Right forelimb (tissue), 1 donor: Measurements from ENCODE around the gene GLI2.

Source experiments
- DNase-seq: peaks from one replicate; pipeline ENCODE4 v3.0.0-alpha.2; 2018

GLI2 gene

DNA sequence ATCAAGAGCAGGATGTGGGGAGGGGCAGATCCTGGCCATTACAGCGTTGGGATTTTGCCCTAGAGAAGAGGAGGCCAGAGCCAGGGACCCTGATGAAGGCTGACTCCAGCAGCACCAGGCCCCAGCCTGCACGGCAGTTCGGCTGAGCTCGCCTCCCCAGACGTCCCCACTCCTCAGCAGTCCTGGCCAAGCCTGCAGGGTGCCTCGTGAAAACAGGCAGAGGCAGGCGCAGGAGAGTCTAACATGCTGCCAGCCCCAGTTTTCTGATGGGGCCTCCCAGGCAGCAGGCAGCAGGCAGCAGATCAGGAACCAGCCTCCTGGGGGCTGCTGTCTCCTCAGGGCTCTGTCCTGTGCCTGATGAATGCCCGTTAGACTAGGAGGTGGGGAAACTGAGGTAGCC is 19.7 kb upstream of the GLI2 start:
- no peak for DNase-seq

DNA sequence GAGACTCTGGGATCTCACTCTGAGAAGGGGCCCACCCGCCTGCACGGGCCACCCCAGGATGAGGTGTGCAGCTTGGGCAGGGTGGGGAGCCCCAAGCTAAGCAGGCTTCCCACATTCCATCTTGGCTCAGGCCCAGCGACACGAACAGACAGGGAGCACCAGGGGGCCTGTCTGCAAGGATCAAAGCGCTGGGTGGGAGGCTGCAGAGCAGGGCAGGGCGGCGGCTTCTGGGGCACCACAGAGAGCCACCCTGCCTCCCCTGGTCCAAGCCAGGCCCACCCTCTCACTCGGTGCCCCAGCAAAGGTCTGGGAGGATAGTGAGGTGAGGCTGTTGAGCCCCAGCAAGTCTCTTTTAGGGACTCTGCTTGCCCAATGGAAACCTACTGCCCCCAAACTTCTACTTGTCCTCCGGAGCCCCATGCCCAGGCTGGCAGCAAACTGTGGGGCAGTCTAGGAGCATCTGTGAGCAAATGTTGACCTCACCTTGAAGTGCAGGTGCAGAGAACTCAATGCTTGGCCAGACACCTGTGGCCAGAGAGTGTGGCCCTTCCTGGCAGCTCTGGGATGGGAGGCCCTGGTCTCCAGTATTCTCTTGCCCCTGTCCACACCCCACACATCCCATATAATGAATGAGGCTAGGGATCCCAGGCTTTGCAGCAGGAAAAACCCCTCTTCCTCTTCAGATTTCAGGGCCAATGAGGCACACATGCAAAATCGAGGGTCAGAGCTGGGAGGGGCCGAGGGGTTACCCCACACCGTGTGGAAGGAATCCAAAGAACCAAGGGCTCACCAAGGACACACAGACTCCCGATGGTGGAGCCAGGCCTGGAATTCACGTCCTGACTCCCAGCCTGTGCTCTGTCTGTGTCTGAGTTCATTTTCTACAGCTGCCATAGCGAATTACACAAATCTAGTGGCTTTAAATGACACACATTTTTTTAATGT is 18.8 kb upstream of the GLI2 start:
- DNase-seq: no peak

DNA sequence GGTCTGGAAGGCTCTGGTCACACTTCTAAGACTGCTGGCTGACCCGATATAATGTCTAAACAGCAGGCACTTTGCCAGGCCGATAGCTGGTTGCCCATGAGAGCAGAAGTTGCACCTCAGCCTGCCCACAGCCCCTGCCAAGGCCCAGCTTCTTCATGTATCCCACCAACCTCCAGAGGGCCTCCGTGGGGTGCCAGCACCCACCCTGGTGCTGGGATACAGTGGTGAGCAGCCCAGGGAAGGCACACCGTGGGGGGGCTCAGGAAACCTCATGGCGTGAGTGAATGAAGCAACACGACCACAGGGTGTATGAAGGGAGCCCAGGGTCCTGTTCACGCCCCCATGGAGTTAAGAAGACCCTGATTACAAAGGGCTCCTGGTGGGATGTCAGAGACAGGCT is 16.2 kb upstream of the GLI2 start:
- DNase-seq: no peak

DNA sequence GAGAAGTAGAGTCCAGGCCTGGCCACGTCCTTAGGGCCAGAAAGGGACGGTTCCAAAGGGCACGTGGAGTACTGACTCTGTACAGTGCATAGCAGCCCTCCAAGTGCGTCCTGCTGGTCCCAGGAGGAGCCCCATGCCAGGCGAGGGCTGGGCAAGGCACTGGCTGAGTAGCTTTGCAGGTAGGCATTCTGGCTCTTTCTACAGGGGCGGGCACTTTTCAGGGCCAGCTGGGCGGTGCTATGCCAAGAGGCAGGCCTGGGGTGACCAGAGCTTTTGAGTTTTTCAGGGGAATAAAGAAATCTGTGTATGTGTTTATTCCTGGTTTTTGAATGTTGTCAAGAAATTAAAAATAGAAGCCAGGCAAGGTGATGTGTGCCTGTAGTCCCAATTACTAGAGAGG is 15.4 kb upstream of the GLI2 start:
- DNase-seq: no peak

DNA sequence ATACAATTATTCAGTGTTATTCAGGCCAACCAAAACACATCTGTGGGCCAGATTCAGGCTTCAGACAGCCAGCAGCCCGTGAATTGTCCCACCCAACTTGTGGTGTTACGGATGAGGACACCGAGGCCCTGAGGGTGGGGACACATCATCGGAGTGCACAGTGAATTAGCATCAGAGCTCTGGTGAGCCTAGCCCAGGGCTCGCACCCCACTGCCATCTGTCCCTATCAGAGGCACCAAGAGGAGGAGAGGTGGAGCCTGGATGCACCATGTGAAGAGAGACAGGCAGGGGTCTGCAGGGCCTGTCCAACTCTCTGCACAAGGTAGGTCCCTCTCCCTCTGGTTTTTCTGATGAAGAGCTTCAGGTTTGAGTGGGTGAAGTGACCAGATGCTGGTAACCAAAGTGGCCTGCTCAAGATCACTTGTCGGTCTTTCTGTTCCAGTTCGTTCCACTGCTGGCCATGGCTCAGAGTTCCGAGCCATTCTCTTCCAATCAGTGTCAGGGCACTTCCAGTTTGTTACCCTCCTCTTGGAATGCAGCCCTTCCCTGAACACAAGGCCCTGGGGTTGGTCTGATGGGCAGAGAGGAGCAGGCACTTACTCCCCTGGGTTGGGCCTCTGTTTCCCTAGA is 14.8 kb upstream of the GLI2 start:
- no peak for DNase-seq

DNA sequence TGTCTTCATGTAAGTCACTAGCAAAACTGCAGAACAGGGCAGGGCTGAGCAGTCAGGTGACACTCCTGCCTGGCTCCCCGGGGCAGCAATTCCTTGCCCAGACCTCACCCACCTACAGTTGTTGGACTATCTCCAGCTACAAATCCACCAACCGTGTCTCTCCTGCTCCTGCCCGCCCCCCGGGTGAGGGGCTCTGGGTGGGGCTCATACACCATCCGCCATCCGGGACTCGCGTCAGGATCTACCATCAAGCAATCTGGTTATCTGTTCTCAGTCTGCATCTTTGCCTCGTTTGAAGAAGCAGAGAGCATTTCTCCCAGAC is 13.5 kb upstream of the GLI2 start:
- DNase-seq: no peak

DNA sequence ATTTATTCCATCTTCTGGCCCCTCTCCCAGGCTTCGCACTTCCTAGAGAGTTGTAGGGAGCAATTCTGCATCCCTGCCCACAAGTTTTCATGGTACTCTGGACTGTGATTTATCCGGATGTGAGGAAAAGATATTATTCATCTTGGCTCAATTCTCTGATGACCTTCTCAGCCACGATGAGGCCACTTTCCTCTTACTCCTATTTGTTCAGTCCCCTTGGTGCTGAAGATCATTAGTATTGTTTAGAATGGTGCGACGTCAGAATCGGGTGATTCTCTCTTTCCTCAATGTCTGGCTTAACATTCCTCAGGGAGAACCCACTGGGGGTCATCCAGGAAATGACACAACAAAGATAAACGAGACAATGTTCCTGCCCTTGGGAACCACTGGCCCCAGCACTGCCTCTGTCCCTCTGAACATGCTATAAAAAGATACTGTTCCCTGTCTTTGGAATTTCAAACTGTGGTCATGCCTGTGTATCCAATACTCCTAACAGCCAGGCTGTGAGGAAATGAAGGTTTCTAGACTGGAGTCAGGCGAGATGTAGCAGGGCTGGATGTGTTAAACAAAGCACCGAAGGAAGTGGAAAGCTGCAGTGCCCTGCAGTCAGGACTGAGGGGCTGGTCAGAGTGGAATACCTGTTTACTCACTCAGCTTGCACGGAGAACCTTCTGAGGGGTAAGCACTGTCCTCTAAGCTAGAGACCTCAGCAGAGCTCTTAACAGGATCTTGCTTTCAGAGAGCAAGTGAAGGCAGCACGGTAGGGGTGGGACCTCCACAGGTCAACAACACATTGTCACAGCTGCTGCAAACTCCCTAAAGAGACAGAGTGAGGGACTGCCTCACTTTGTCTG is 12.9 kb upstream of the GLI2 start:
- peak; percentile 46 for DNase-seq

DNA sequence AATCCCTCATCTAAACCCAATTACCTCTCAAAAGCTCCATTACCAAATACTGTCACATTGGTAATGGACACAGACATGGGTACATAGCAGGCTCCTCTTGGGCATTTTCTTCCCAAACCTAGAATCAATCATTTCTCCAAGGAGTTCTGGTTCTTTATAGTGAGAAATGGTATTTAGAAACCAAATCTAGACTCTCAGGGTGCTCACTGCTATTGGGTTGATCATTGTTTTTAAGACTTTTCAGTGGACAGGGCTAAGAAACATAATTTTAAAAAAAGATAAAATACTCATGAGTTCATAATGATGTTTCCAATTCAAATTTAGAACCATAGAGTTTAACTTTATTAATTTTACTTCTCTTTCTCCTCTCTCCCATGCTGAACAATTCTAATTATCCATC is 9.4 kb upstream of the GLI2 start:
- no peak for DNase-seq

DNA sequence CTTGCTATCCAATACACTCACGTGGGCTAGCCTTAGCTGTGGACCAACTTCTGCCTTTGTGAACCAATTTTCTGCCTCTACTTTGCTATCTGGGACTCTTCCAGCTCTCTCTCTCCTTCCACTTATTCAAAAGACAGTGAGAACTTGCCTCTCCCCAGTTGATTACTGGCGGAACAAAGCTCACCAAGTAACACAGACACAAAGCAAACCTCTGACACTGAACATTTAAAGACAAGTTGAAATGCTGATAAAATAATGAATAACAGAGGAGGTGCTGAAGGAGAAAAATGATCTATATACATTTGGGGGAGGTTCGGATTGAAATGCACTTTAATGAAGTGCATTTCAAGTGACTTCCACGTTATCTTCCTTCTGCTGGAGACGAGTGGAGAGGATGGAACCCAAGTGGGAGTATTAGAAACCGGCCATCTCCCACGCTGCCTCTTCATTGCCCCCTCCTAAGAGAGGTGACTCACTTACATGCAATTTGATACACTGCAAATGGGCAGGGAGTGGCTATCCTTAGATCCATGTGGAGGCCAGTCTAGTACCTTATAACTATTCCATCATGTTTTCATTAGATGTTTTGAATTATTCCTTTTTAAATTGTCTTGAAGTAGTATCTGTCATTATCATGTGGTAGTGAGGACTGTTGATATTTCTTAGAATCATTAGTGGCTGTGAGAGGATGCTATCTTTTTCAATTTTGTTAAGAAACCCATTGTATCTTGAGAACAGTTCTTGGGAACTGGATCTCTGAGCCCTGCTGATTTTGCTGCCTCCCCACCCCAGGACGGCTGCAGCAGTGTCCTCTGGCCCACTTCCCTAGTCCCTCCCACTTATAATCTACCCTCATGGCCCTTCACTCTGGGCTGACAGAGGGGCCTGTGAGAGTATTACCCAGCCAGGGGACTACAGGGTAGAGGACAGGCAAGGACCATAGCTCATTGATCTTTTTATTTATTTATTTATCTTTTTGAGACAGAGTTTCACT is 6.0 kb upstream of the GLI2 start:
- no peak for DNase-seq

DNA sequence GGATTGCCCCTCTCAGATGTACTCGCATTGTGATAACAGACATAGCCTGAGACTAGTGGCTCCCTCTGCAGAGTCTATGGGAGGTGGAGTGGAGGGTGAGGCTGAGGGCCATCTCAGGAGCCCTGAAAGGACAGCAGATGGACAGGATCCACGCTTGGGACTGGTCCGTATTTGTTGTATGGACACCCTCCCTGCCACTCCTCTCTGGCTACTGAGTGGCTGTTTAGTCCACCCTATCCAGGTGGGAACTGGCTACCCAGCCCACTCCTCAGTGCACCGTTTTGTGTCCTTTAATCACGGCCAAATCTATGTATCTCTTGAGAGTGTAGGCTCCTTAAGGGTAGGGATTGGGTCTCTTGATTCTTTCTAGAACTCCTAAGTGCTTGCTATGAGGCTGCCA is 4.5 kb upstream of the GLI2 start:
- DNase-seq: no peak

DNA sequence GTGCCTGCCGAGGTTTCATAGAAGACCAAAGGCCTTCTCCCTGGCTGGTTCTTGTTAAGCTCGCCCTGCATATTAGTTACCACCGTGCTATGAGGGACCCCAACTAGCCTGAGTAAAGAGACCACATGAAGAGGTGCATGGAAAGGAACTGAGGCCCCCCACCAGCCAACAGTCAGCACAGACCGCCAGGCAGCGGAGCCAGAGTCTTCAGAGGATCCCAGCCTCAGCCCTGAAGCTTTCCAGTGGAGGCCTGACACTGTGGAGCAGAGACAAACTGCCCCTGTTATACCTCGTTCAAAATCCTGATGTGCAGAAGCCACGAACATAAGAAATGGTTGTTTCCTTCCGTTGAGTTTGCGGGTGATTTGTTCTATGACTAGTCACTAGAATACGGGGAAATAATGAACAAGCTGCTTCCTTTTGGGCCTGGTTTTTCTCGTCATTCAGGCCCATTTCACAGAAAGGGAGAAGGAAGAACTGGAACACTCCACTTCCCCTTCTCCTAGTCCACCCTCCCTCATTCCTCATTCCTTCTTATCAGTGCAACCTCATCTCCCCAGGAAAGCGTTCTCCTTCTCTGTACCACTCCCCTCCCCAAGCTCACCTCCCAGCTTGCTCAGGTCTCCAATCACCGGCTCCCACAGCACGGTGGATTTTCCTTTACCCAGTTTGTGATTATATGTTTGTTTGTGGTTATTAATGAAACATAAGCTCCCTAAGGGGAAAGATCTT is 3.0 kb upstream of the GLI2 start:
- DNase-seq: no peak

DNA sequence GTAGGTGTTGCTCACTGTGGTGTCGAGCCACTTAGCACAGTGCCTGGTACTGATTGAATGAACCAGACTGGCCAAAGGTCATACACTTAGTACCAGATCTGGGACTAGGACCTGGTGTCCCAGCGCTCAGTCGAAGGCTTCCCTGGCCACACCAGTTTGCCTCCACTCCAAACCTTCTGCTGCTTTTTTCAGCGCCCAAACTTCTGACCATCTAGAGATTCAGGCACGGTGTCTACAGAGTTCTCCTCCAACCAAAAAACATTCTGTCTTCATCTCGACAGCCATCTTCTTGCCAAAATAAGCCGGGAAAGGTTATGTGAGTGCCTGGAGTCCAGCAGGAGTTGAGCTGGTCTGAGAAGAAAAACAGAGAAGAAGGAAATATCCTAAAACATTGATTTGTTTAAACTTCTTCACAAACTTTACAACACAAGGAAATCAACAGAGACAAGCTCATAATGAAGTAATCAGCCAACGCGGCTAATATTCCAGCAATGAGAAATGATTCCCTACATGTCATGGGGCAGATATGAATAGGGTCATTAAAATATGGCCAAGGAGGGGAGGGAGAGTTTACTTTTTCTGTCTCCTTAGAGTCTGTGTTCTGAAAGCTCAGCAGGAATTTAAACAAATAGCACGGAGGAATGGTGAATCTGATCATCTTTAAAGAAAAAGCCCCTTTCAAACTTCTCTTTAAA is 2.3 kb upstream of the GLI2 start:
- DNase-seq: no peak

DNA sequence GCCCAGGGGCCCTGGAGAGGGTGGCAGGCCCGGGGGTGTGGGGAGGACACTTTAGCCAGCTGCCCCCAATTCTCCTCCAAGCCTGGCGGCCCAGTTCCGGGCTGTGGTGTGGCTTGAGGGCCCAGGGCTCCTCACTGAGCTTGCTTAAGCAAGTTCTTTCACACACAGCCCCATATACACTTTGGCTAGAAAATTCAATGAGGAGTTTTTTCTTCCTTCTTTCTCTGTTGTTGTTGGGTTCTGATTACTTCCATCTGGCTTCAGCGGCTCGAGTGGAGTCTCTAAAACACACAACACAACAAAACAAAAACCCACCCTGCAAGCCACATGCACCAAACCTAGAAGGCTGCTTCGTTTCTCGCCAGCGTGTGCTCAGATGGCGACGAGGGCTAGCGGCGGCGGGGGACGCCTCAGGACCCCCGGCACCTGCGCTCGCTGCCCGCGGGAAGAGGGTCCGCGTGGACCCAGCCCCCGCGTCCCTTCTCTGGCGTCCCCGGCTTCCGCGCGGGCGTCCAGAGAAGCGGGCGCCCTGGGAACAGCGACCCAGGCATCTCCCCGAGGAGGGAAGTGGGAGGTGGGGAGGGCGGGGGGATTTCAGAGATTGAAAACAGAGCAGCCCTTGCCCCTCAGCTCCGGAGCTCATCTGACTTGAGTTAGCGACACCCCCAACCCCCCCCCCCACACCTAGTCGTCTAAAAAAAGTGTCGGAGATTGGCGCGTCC is 577 bp upstream of the GLI2 start:
- DNase-seq: peak; percentile 65

DNA sequence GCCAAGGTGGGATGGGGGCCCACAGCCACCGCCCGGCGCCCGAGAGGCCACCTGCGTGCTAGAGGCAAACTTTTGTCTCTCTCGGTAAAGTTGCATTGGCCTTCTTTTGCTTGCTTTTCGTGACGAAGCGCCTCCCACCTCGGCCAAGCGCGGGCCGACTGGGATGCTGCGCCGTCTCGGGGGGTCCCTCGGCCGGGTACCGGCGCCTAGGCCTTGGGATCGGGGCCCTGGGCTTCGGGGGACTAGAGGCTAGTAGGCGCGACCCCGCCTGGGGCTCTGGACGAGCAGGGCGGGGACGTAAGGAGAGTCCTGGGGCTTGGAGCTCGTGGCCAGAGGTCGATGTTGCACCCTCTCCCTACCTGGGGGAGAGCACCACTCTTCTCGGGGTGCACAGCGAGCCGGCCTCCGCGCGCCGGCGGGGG is 545 bp downstream of the GLI2 start:
- DNase-seq: peak; percentile 83

DNA sequence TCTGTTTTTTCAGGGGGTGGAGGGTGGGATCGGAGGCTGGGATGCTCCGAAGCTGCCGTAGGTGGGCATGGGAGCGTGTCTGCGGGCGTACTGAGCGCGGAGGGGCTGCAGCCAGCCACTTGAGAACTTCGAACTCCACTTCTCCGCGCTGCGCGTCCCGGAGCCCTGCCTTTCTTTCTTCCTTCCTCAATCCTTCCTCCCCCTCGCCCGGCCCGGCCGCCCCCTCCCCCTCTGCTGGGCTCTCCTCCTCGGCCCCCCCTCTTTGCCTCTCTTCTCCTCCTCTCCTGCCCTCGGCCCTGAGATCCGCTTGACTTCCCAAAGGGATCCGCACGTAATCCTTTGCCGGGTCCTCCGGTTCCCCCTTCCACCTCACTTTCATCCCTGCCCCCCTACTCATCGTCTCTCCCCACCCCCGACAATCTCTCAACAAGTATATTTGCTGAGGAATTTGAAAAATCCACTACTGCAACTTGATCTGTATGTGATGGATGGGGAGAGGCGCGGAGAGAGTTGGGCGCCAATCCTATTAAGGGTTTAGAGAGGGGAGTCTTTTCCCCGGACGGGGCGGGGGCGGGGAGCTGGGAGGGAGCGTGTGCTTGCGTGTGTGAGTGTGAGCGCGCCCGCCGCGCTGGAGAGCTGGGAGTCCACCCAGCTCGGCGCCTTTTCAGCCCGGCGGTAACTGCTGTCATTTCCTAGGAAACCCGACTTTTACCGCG is 1.1 kb downstream of the GLI2 start:
- peak; percentile 86 for DNase-seq

DNA sequence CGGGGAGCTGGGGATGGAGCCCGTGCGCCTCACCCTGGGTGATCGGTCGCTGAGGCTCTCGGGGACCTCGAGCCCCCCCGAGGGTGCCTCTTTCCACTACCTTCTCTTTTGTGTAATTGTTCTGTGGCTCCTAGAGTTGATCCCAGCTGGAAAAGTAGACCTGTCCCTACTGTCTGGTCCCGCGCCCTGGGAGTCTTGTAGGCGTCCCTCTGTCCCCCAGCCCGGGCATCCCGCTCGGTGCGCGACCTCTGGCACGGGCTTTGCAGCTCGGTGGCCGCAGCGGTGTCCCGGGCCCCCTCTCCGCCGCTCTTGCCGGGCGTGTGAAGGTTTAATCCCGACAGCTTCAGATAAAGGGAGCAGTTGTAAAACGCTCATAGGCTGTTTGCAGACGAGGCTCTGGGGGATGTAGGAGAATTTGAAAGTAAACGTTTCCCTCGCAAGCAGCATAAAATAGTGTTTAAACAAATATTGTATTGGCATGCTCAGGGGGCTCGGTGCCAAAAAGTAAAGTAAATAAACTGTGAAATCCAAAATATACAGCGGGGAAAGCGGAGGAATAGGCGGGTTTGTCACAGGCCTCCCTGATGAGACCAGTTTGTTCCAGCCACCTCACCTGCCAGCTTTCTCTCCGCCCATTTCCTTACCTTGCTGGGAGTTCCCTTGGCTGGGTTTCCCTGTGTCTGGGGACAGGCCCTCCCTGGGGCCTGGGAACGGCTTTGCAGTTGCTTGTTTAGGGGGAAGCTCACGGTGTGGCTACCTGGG is 1.9 kb downstream of the GLI2 start:
- peak; percentile 73 for DNase-seq

DNA sequence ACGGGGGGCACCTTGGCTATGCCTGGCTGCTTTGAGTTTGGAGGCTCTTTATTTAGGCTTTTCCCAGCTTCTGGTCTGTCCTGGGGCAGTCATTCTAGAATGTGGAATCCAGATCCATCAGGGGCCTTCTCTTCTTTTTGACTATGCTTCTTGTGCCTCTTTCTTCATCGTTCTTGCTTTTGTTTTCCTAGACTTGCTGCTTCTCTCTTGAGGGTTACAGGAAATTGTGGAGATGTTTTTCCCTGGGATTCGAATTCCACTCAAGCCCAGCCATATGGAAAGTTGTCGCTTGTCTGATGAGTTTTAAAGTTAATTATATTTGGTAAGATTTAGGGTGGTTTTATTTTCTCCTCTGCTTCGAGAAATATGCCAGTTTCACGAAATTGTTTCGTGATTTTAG is 2.4 kb downstream of the GLI2 start:
- no peak for DNase-seq

DNA sequence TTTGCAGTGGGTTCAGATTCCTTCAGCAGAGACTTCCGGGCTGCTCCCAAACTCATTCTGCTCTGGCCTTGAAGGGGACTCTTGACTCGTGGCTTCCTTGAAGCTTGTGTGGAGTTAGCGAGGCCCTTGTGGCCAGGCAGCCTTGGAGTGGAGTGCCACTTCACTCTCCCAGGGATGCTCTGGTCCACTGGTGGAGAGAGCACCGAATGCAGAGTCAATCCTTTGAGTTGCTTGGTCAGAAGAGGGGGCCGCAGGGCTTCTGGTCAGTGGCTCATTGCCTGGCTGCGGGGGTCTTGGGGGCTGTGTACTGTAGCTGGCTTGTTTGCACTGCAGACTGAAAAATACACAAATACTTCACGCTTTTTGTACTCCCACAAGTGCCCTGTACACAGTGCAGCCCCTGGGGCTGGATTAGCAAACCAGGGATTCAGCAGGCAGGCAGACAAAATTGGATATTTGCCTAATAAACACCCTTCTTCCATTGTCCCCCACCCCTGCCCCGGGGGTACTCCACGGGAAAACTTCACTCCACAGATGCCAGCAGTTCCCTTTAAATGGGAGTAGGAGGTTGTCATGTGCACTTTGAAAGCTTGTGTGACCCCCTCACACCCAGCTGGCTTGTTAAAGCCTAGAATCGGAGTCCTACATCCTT is 3.2 kb downstream of the GLI2 start:
- DNase-seq: no peak
